Ishikawa (cell line): ENCODE data around the gene RACGAP1.

Source experiments
- CEBPB ChIP-seq: IDR thresholded peaks from 2 replicates; pipeline ENCODE4 v1.6.1; 2012
- EP300 ChIP-seq: IDR thresholded peaks from 2 replicates; pipeline ENCODE4 v1.6.1; 2012; ENCODE audit warnings: borderline replicate concordance
- FOXM1 ChIP-seq: IDR thresholded peaks from 2 replicates; pipeline ENCODE4 v1.6.1; 2012; ENCODE audit warnings: low read depth, borderline replicate concordance
- NFIC ChIP-seq: IDR thresholded peaks from 2 replicates; pipeline ENCODE4 v1.6.1; 2012
- RAD21 ChIP-seq: IDR thresholded peaks from 2 replicates; pipeline ENCODE4 v1.6.1; 2012; ENCODE audit warnings: low read depth
- REST ChIP-seq: IDR thresholded peaks from 2 replicates; pipeline ENCODE4 v1.6.1; 2012; ENCODE audit warnings: low read depth, mild to moderate bottlenecking
- TAF1 ChIP-seq: IDR thresholded peaks from 2 replicates; pipeline ENCODE4 v1.6.1; 2012; ENCODE audit warnings: low read depth, mild to moderate bottlenecking
- TEAD4 ChIP-seq: IDR thresholded peaks from 2 replicates; pipeline ENCODE4 v1.6.1; 2012
- ZBTB7A ChIP-seq: IDR thresholded peaks from 2 replicates; pipeline ENCODE4 v1.6.1; 2012; ENCODE audit warnings: low read depth
- TF ChIP-seq, protein P1 (sequence below): IDR thresholded peaks from 2 replicates; pipeline ENCODE4 v1.6.1; 2012
- TF ChIP-seq, protein P2 (sequence below): IDR thresholded peaks from 2 replicates; pipeline ENCODE4 v1.6.1; 2012

GRCh38 chr12:49961993-49962764 is 63.1 kb downstream of the RACGAP1 start:
- TF ChIP-seq NFIC (no peak), REST (no peak), CEBPB (no peak), EP300 (no peak), RAD21 (no peak), ZBTB7A (no peak), FOXM1 (no peak), TAF1 (no peak), TEAD4 (no peak)
- TF ChIP-seq, protein P1, sequence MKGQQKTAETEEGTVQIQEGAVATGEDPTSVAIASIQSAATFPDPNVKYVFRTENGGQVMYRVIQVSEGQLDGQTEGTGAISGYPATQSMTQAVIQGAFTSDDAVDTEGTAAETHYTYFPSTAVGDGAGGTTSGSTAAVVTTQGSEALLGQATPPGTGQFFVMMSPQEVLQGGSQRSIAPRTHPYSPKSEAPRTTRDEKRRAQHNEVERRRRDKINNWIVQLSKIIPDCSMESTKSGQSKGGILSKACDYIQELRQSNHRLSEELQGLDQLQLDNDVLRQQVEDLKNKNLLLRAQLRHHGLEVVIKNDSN: no peak
- TF ChIP-seq, protein P2, sequence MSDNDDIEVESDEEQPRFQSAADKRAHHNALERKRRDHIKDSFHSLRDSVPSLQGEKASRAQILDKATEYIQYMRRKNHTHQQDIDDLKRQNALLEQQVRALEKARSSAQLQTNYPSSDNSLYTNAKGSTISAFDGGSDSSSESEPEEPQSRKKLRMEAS: no peak
